Measurements from ENCODE around the gene HMGN5. TPM values are rescaled to one million over a fixed set of nuclear protein-coding genes. Genes with fewer than 3 reads are reported as not detected.

The HMGN5 gene
- 4.7 TPM for polyA plus RNA-seq (2013, experiment 1 of 2; ENCODE audit: insufficient read length)
- 5.4 TPM for polyA plus RNA-seq (2013, experiment 2 of 2; ENCODE audit: insufficient read length)

DNA sequence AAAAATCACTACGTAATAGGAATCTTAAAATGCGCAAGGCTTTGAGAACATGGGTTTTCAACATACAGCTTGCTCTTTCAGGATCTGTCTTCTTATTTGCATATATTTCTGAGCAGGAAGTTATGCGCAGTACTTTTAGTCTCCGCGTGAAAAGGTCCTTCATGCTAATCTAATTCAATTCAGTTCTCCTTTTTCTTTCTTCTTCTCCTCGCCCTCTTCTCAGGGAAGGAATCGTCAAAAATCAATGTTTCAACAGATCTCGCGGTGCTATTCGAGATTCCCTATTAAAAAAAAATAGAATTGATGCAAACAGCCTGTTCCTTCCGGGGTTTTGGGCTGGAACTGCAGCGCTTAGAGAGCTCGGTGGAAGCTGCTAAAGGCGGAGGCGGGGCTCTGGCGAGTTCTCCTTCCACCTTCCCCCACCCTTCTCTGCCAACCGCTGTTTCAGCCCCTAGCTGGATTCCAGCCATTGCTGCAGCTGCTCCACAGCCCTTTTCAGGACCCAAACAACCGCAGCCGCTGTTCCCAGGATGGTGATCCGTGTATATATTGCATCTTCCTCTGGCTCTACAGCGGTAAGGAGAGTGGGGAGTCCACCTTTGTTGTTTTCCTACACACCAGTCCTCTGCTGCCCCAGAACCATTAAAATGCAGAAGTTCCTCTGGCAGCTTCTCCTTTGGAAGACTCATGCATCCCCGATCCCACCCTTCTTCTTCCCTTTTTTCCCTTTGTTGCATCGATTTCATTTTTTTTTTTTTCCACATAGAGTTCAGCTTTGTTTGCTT is at the start of gene HMGN5, which contains the start of gene SH3BGRL:
Gene HMGN5 (minus strand): TSS at position 243 of the 785 bp plus-strand sequence. CDS start 80,364 bp downstream, outside the sequence.
Gene SH3BGRL (plus strand): TSS at position 432 of the 785 bp plus-strand sequence. CDS start 99 bp downstream, at position 531.
- peak; percentile 91 for DNase-seq

- DNase-seq: no peak
Observed at GRCh38 chrX:81241753-81242152, 40.0 kb upstream of the HMGN5 start.

GRCh38 chrX:81240701-81241331 is 39.1 kb upstream of the HMGN5 start:
- DNase-seq: no peak

DNA sequence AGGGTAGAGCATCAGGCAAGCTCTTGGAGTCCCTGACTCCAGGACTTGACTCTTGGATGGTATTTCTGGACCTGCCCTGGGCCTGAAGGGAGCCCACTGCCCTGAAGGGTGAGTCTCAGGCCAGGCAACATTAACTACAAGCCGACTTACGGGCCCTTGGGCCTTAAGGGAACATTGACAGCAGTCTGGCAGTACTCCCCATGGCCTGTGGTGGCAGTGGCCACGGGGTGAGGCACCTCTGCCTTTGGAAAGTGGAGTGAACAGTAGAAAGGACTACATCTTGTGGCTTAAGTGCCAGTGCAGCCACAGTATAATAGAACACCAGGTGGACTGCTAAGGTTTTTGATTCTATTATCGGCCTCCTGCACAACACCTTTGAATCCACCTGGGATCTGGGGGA is 36.5 kb upstream of the HMGN5 start:
- DNase-seq: no peak

DNA sequence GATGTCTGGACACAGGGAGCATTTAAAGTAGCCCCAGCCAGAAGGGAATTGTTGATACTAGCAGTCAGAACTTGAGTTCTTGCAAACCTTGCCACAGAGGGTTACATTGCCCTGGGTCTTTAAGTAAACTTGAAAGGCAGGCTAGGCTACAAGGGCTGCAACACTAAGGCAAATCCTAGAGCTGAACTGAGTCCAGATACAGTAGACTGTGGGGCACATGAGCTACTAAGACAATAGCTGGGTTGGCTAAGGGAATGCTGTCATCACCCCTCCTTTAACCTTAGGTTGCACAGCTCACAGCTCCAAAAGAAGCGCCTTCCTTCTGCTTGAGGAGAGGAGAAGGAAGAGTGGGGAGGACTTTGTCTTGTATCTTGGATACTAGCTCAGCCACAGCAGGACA is 35.8 kb upstream of the HMGN5 start:
- no peak for DNase-seq

- DNase-seq: no peak
Observed at GRCh38 chrX:81232218-81232617, 30.5 kb upstream of the HMGN5 start.

DNA sequence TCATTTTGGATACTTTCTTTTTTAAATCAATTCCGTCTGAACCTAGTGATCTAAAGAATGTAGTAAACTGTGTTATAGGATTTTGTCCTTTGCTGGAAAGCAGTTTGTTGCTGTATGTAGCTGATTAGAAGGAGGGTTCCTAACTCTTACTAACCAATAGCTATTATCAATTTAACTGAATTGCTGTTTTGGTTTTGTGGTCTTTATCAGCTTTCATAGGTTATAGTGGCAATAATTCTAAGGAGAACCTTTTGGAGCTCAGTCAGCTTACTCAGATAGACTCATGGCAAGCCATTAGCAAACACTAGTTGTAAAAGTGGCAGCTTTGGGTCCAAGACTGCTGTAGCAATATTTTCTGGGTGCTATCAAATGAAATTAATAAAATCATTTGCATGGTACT is 29.8 kb upstream of the HMGN5 start:
- no peak for DNase-seq

DNA sequence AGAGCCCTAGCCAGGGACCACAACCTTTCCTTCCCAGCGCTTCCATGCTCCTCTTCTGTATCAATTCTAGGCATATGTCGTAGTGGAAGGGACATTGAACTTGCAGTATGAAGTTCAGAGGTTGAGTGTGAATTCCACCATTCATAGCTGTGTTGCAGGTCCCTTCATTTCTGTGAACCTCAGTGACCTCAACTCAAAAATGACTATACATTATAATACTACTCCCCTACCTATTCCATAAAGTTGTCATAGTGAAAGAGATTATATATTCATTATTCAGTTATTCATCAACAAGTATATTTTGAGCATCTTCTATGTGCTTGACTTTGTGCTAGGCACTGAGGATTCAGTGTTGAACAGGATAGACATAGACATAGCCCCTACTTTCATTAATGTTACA is 28.2 kb upstream of the HMGN5 start:
- DNase-seq: no peak

- DNase-seq: no peak
Observed at GRCh38 chrX:81229229-81229628, 27.5 kb upstream of the HMGN5 start.

DNA sequence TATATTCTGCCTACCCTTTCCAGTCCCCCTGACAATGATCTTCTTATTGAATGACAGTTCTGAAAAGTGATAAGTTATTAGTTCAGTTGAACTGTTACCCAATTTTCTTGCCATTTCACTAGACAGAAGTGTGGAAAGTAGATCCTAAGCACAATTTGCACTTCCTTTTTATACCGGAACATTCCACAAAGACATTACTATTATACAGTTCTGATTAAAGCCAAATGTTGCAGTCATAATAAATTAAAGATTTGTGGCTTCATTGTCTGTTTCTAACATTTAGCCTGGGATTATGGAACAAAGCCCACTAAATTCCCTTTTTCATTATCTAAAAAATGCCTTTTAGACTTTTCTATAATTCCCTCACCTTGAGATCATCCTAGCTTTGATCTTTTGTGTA is 14.0 kb upstream of the HMGN5 start:
- DNase-seq: peak; percentile 13

GRCh38 chrX:81208916-81209315 is 7.2 kb upstream of the HMGN5 start:
- no peak for DNase-seq

DNA sequence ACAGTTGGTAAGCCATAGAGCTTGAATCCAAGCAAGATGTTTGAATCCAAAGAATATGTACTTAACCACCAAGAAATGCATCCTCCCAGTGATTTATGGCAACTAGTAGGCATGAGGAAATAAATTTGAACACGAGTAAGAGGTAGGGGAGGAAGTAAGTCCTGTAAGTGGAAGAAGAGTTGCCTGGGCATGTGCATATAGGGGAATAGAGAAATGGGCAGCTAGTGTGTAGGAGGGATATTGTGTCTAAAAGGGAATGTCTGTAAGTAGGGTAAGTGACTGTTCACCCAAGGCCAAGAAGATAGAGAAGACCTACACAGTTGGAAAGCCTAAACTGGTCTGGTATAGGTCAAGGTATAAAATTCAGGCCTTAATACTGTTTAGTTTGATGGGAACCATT is 4.8 kb upstream of the HMGN5 start:
- no peak for DNase-seq

DNA sequence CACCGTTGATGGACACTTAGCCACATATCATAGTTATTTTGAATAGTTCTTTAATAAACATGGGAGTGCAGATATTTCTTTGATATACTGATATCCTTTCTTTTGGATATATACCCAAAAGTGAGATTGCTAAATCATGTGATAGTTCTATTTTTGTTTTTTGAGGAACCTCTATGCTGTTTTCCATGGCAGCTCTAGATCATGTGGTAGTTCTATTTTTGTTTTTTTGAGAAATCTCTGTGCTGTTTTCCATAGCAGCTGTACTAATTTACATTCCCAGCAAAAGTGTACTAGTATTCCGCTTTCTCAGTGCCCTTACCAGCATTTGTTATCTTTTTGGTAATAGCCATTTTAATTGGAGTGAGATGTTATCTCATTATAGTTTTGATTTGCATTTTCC is 3.8 kb upstream of the HMGN5 start:
- DNase-seq: no peak

DNA sequence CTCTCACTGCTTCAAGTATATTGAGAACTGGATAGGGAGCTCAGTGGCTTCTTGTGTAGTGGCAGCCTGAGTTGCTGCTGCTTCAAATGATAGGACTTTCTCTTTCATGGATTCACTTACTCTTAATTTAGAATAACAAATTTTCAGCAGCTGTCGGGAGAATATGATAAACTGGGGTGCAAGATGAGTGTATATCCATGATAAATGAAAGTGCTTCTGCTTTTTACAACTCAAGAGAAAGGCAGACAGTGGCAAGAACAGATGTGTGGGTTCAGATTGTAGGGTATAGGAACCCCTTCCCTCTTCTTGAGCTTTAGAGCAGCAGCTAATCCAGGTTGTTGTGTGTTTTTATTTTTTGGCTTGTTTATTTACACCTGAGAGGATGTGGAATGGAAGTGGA is 1.2 kb upstream of the HMGN5 start:
- DNase-seq: no peak

GRCh38 chrX:81202456-81202819 is 725 bp upstream of the HMGN5 start:
- peak; percentile 6 for DNase-seq

DNA sequence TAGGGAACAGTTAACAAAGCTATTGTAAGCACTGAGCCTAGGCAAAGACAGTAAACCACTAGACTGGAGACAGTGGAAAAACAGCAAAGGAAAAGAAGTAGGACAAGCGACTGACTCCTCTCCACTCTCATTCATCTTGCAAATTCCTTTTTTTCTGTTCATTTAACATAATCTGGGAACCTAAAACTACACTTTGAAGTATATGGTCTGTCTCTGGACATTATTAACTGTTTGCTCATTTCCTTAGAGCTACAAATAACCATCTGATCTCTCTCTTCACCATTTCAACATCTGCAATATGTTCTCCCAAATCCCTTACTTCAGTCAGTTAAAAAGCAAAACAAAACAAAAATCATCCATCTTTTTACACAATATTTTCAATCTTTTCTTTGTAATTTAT is 642 bp downstream of the HMGN5 start:
- peak; percentile 2 for DNase-seq

DNA sequence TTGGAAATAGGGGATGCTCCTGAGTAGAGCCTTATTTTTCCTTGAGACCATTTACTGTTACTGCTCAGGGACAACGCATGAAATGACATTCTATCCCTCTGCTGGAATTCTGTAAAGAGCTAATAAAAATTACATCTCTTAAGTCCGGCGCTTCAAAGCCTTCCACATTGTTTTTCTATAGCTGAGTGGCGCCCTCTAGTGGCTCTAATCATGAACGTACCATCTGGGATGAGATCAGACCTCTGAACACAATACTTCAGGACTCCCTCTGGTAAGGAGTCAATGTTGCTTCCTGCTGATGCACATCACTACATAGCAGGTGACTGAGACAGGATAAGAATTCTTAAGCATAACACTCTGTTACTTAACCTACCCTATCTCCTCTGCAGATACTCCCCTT is 6.0 kb downstream of the HMGN5 start:
- peak; percentile 39 for DNase-seq

DNA sequence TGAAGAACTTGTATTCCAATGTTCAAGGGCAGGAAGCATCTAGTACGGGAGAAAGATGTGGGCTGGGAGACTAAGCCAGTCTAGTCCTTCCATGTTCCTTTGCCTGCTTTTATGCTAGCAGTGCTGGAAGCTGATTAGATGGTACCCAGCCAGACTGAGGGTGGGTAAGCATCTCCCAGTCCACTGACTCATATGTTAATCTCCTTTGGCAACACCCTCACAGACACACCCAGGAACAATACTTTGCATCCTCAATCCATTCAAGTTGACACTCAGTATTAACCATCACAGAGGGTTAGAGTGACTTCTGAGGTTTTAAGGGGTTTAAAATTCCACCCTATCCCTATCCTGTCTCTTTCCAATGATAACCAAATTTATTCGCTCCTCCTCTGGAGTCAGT is 6.5 kb downstream of the HMGN5 start:
- no peak for DNase-seq

- peak; percentile 5 for DNase-seq
Observed at GRCh38 chrX:81174286-81174685, 27.4 kb downstream of the HMGN5 start.

GRCh38 chrX:81168391-81168790 is 33.3 kb downstream of the HMGN5 start:
- no peak for DNase-seq

GRCh38 chrX:81121513-81122363 is 80.0 kb downstream of the HMGN5 start:
- DNase-seq: peak; percentile 92

DNA sequence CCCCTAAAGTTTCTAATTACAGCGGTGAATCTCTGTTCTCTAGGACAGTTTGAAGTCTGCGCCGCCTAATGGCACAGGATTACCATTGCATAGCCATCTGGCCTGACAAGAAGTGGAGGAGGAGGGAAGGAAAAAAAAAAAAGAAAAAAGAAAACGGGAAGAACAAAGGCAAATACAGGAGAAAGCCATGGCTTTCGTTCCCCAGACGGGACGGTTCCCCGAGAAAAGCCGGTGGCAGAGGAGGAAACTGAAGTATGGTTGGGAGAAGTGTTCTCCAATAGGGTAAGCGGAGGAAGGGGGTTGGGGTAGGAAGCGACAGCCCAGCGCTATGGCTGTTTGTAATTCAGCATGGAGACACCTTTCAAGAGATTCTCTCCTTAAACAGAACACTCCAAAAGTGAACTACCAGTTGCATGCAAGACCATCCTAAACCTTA is 80.8 kb downstream of the HMGN5 start:
- peak; percentile 43 for DNase-seq

All from fibroblast of skin of abdomen (primary cell).